Stimulated activated CD8-positive, alpha-beta memory T cell treated with anti-CD3 and anti-CD28 coated beads, Interleukin-7, amount 100 ng/mL, for 24 hours (primary cell): ENCODE results near the gene EAPP.
"Not testable (repeated sequence)": the region's sequence is repeated elsewhere in the genome, so short reads cannot be mapped to it uniquely, and the experiment has no call there.

Source experiments
- DNase-seq: peaks from one replicate; pipeline ENCODE4 v3.0.0-alpha.2; 2020; ENCODE audit warnings: low read depth

Gene EAPP

GRCh38 chr14:34482463-34482862, 57.0 kb downstream of the EAPP start:
- DNase-seq: no peak

- no peak for DNase-seq
Observed at GRCh38 chr14:34479694-34480093, 59.8 kb downstream of the EAPP start.

- DNase-seq: no peak
Observed at GRCh38 chr14:34478261-34478660, 61.2 kb downstream of the EAPP start.

GRCh38 chr14:34476036-34476435, 63.5 kb downstream of the EAPP start:
- DNase-seq: not testable (repeated sequence)

GRCh38 chr14:34475163-34475562, 64.3 kb downstream of the EAPP start:
- no peak for DNase-seq

DNA sequence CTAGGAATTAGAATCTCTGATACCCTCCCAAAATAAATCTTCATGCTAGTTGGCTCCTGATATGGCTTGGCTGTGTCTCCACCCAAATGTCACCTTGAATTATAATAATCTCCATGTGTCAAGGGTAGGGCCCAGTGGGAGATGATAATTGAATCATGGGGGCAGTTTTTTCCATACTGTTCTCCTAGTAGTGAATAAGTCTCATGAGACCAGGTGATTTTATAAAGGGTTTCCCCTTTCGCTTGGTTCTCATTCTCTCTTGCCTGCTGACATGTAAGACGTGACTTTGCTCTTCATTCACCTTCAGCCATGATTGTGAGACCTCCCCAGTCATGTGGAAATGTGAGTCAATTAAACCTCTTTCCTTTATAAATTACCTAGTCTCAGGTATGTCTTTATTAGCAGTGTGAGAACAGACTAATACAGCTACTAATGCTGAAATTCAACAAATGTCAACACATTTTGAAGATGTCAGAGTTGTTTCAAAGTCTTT, 65.3 kb downstream of the EAPP start:
- no peak for DNase-seq

GRCh38 chr14:34472706-34473279, 66.7 kb downstream of the EAPP start:
- no peak for DNase-seq

GRCh38 chr14:34470319-34470718, 69.2 kb downstream of the EAPP start:
- no peak for DNase-seq

DNA sequence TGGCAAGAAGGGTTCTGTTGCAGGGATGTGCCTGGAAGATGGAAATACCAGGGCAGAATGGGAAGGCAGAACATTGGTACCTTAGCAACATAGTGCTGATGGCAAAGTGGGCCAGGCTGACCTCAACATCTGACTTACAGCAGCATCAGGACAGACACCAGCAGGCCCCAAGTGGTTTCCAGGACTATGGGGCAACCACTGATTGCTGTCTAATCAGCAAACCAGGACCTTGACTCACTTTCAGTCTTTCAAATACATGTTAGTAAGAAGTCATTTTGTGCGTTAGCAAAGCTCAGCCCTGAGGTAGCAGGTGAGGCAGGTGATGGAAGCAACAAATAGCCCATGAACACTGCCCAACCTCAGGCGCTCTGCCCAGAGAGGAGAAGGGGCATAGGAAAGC, 72.8 kb downstream of the EAPP start:
- DNase-seq: no peak
